Mesothelial cell of epicardium (in vitro differentiated cells): ENCODE results near the gene NEU1. TPM values are rescaled to one million over a fixed set of nuclear protein-coding genes. Genes with fewer than 3 reads are reported as not detected.

Source experiments
- DNase-seq, 2 experiments: peaks; one replicate each; pipeline ENCODE4 v3.0.0; 2021; ENCODE audit warnings: low spot score in 2 of 2; ENCODE audit not compliant: unreplicated experiment in 2 of 2
- H3K27ac Mint-ChIP-seq: 2 replicates; pipeline ENCODE4 v1.8.0; 2021; ENCODE audit warnings: mixed read lengths
- H3K27me3 Mint-ChIP-seq: 2 replicates; pipeline ENCODE4 v1.8.0; 2021; ENCODE audit warnings: low read depth, mixed read lengths
- H3K36me3 Mint-ChIP-seq: 2 replicates; pipeline ENCODE4 v1.8.0; 2021; ENCODE audit warnings: mixed read lengths
- H3K4me1 Mint-ChIP-seq: 2 replicates; pipeline ENCODE4 v1.8.0; 2021; ENCODE audit warnings: mixed read lengths
- H3K4me3 Mint-ChIP-seq: 2 replicates; pipeline ENCODE4 v1.8.0; 2021; ENCODE audit warnings: mild to moderate bottlenecking, moderate library complexity, mixed read lengths
- H3K9me3 Mint-ChIP-seq: 2 replicates; pipeline ENCODE4 v1.8.0; 2021; ENCODE audit warnings: mixed read lengths
- CTCF ChIP-seq: fragments of 200-600 bp; sonication (generic); IDR thresholded peaks from one replicate; pipeline ENCODE4 v1.5.0; 2021; ENCODE audit warnings: antibody characterized with exemption; ENCODE audit not compliant: unreplicated experiment
- total RNA-seq: library from RNA; stranded (reverse); gene quantifications from 3 replicates; pipeline ENCODE4 v1.2.1, GENCODE V29; 2021

Gene NEU1
- total RNA-seq, 1 donor from 2014 or later = 24.7 TPM

GRCh38 chr6:31887173-31888007, 24.8 kb upstream of the NEU1 start:
- H3K4me3 Mint-ChIP-seq = no peak overlapping the region
- DNase-seq = no peak
- no peaks in the 10 kb centered on the region for H3K9me3 Mint-ChIP-seq
- TF ChIP-seq CTCF = no peak
- no peaks in the 10 kb centered on the region for H3K4me1 Mint-ChIP-seq
- H3K36me3 Mint-ChIP-seq = peaks cover 43% of the 10 kb centered on the region
- H3K27ac Mint-ChIP-seq = no peak overlapping the region
- H3K27me3 Mint-ChIP-seq = no peaks in the 10 kb centered on the region

GRCh38 chr6:31886541-31886991, 23.9 kb upstream of the NEU1 start:
- H3K4me3 Mint-ChIP-seq = no peak overlapping the region
- DNase-seq = no peak
- H3K9me3 Mint-ChIP-seq = no peaks in the 10 kb centered on the region
- H3K36me3 Mint-ChIP-seq = peaks cover 40% of the 10 kb centered on the region
- no peak overlapping the region for H3K27ac Mint-ChIP-seq
- no peaks in the 10 kb centered on the region for H3K27me3 Mint-ChIP-seq
- no peaks in the 10 kb centered on the region for H3K4me1 Mint-ChIP-seq
- no peak for TF ChIP-seq CTCF

- H3K36me3 Mint-ChIP-seq = peaks cover 44% of the 10 kb centered on the region
- no peak overlapping the region for H3K4me3 Mint-ChIP-seq
- H3K9me3 Mint-ChIP-seq = no peaks in the 10 kb centered on the region
- no peak for DNase-seq
- TF ChIP-seq CTCF = no peak
- no peak overlapping the region for H3K27ac Mint-ChIP-seq
- no peaks in the 10 kb centered on the region for H3K4me1 Mint-ChIP-seq
- H3K27me3 Mint-ChIP-seq = no peaks in the 10 kb centered on the region
Measured at GRCh38 chr6:31884528-31885035, 22.0 kb upstream of the NEU1 start.

- no peak overlapping the region for H3K4me3 Mint-ChIP-seq
- no peaks in the 10 kb centered on the region for H3K9me3 Mint-ChIP-seq
- no peak overlapping the region for H3K27ac Mint-ChIP-seq
- TF ChIP-seq CTCF = no peak
- DNase-seq = no peak
- peaks cover 42% of the 10 kb centered on the region for H3K36me3 Mint-ChIP-seq
- no peaks in the 10 kb centered on the region for H3K4me1 Mint-ChIP-seq
- no peaks in the 10 kb centered on the region for H3K27me3 Mint-ChIP-seq
Measured at GRCh38 chr6:31883676-31884075, 21.1 kb upstream of the NEU1 start.

GRCh38 chr6:31882344-31882743, 19.7 kb upstream of the NEU1 start:
- H3K9me3 Mint-ChIP-seq = no peaks in the 10 kb centered on the region
- peaks cover 42% of the 10 kb centered on the region for H3K36me3 Mint-ChIP-seq
- no peak overlapping the region for H3K27ac Mint-ChIP-seq
- no peak for DNase-seq
- H3K4me1 Mint-ChIP-seq = no peaks in the 10 kb centered on the region
- no peak for TF ChIP-seq CTCF
- no peak overlapping the region for H3K4me3 Mint-ChIP-seq
- H3K27me3 Mint-ChIP-seq = no peaks in the 10 kb centered on the region
